Measurements from ENCODE around the gene EHF. TPM values are rescaled to one million over a fixed set of nuclear protein-coding genes. Genes with fewer than 3 reads are reported as not detected.
"Not testable (repeated sequence)": the region's sequence is repeated elsewhere in the genome, so short reads cannot be mapped to it uniquely, and the experiment has no call there.

The EHF gene
- total and polyA plus RNA-seq, 4 donors = 8.9 to 144 (median 62.9) TPM

- Histone ChIP-seq H3K36me3 (ENCODE audit: control insufficient read depth in 4 of 4, insufficient read depth in 4 of 4, low read length in 4 of 4) (no peaks in the 10 kb centered on the region), H3K27ac (ENCODE audit: low read depth in 1 of 2, low read length in 1 of 2) (no peak overlapping the region), H3K4me1 (ENCODE audit: control insufficient read depth in 5 of 5, insufficient read depth in 5 of 5, low read length in 5 of 5) (peaks cover 0 to 4% (median 0%) of the 10 kb centered on the region in 5 donors), H3K9me3 (ENCODE audit: control insufficient read depth in 4 of 4, insufficient read depth in 3 of 4, low read length in 3 of 4) (no peaks in the 10 kb centered on the region), H3K27me3 (ENCODE audit: control insufficient read depth in 3 of 3, insufficient read depth in 3 of 3, low read length in 2 of 3) (no peaks in the 10 kb centered on the region), H3K9ac (ENCODE audit: insufficient read depth in 1 of 2, low read length in 2 of 2) (no peak overlapping the region), H3K4me3 (no peak overlapping the region)
- TF ChIP-seq, protein P1, sequence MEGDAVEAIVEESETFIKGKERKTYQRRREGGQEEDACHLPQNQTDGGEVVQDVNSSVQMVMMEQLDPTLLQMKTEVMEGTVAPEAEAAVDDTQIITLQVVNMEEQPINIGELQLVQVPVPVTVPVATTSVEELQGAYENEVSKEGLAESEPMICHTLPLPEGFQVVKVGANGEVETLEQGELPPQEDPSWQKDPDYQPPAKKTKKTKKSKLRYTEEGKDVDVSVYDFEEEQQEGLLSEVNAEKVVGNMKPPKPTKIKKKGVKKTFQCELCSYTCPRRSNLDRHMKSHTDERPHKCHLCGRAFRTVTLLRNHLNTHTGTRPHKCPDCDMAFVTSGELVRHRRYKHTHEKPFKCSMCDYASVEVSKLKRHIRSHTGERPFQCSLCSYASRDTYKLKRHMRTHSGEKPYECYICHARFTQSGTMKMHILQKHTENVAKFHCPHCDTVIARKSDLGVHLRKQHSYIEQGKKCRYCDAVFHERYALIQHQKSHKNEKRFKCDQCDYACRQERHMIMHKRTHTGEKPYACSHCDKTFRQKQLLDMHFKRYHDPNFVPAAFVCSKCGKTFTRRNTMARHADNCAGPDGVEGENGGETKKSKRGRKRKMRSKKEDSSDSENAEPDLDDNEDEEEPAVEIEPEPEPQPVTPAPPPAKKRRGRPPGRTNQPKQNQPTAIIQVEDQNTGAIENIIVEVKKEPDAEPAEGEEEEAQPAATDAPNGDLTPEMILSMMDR (IDR thresholded peaks at IDR 0.05; ENCODE audit: control extremely low read depth, extremely low read depth) = no peak
- DNase-seq (no peak), ATAC-seq (ENCODE audit: insufficient read depth, low FRiP score) (no peak)
- WGBS, 2 donors = 93 to 96% methylated on average over 1 of the region's 1 CpG
These were observed 62.5 kb downstream of the EHF start for GRCh38 chr11:34683396-34683795.

DNA sequence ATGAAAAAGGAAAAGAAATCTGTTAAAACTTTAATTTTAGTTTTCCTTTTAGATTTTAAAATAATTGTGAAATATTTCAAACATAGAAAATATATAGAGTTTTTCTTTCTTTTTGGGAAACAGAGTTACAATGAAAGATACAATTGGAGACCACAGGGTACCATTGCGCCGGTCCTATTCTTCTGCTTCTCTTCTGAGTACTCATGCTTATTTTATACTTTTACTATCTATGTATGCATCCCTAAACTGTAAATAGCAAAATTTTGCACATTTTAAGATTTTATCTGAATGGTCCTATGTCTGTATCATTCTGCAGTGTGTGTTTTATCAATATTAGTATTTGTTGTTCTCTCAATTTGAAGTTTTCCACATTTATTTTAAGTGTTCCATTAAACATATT is 65.0 kb downstream of the EHF start:
- H3K27ac ChIP-seq (ENCODE audit: low read depth in 1 of 2, low read length in 1 of 2) = no peak overlapping the region
- 98 to 99% methylated on average over 2 of the region's 2 CpGs for WGBS, 2 donors
- no peaks in the 10 kb centered on the region for H3K4me1 ChIP-seq (ENCODE audit: control insufficient read depth in 5 of 5, insufficient read depth in 5 of 5, low read length in 5 of 5)
- no peak for ATAC-seq (ENCODE audit: insufficient read depth, low FRiP score)
- no peaks in the 10 kb centered on the region for H3K27me3 ChIP-seq (ENCODE audit: control insufficient read depth in 3 of 3, insufficient read depth in 3 of 3, low read length in 2 of 3)
- no peak overlapping the region for H3K4me3 ChIP-seq
- H3K9me3 ChIP-seq (ENCODE audit: control insufficient read depth in 4 of 4, insufficient read depth in 3 of 4, low read length in 3 of 4) = no peaks in the 10 kb centered on the region
- no peak for DNase-seq
- H3K9ac ChIP-seq (ENCODE audit: insufficient read depth in 1 of 2, low read length in 2 of 2) = no peak overlapping the region
- TF ChIP-seq, protein P1 (IDR thresholded peaks at IDR 0.05; ENCODE audit: control extremely low read depth, extremely low read depth) = no peak
- H3K36me3 ChIP-seq (ENCODE audit: control insufficient read depth in 4 of 4, insufficient read depth in 4 of 4, low read length in 4 of 4) = no peaks in the 10 kb centered on the region

- WGBS, 2 donors = 83 to 89% methylated on average over 22 to 24 of the region's 26 CpGs
- H3K27ac ChIP-seq (ENCODE audit: low read depth in 1 of 2, low read length in 1 of 2); H3K27me3 ChIP-seq (ENCODE audit: control insufficient read depth in 3 of 3, insufficient read depth in 3 of 3, low read length in 2 of 3); ATAC-seq (ENCODE audit: insufficient read depth, low FRiP score); H3K9me3 ChIP-seq (ENCODE audit: control insufficient read depth in 4 of 4, insufficient read depth in 3 of 4, low read length in 3 of 4); H3K36me3 ChIP-seq (ENCODE audit: control insufficient read depth in 4 of 4, insufficient read depth in 4 of 4, low read length in 4 of 4); H3K4me1 ChIP-seq (ENCODE audit: control insufficient read depth in 5 of 5, insufficient read depth in 5 of 5, low read length in 5 of 5); DNase-seq; H3K9ac ChIP-seq (ENCODE audit: insufficient read depth in 1 of 2, low read length in 2 of 2); H3K4me3 ChIP-seq: not testable (repeated sequence)
These were observed 71.4 kb downstream of the EHF start for GRCh38 chr11:34692299-34692698.

GRCh38 chr11:34696862-34697261 is 76.0 kb downstream of the EHF start:
- TF ChIP-seq, protein P1 (IDR thresholded peaks at IDR 0.05; ENCODE audit: control extremely low read depth, extremely low read depth) = no peak
- H3K4me3 ChIP-seq = no peak overlapping the region
- no peak overlapping the region for H3K9ac ChIP-seq (ENCODE audit: insufficient read depth in 1 of 2, low read length in 2 of 2)
- H3K27ac ChIP-seq (ENCODE audit: low read depth in 1 of 2, low read length in 1 of 2) = no peak overlapping the region
- no peaks in the 10 kb centered on the region for H3K9me3 ChIP-seq (ENCODE audit: control insufficient read depth in 4 of 4, insufficient read depth in 3 of 4, low read length in 3 of 4)
- no peaks in the 10 kb centered on the region for H3K36me3 ChIP-seq (ENCODE audit: control insufficient read depth in 4 of 4, insufficient read depth in 4 of 4, low read length in 4 of 4)
- ATAC-seq (ENCODE audit: insufficient read depth, low FRiP score) = no peak
- no peak for DNase-seq
- no peaks in the 10 kb centered on the region for H3K27me3 ChIP-seq (ENCODE audit: control insufficient read depth in 3 of 3, insufficient read depth in 3 of 3, low read length in 2 of 3)
- H3K4me1 ChIP-seq (ENCODE audit: control insufficient read depth in 5 of 5, insufficient read depth in 5 of 5, low read length in 5 of 5) = no peaks in the 10 kb centered on the region
